Measurements from ENCODE around the gene EYA3.

Gene EYA3

DNA sequence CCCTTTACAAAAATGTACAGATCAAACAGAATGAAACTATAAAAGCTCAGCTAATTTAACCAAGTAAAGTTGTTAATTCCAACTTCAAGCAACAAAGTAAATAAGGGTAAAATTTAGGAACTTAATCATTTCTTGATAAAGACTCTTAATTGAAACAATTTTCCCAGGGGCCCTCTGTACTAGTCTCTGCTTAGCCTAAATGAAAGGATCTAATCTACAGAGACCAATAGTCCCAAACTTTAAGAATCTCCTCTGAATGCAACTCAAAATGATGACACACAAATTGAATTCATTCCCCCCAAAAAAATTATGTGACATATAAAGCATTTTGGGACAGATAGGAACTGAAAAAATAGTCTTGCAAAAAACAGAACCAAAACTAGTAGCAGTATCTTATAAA lies 16.6 kb downstream of the EYA3 start:
- H3K27me3 ChIP-seq (ENCODE audit: insufficient read depth, low read length, poor library complexity): no peaks in the 10 kb centered on the region
- DNase-seq: no peak
- H2AK5ac ChIP-seq (ENCODE audit: low read length): no peak overlapping the region
- H3K36me3 ChIP-seq (ENCODE audit: control insufficient read depth, insufficient read depth, low read length): no peaks in the 10 kb centered on the region
- no peak overlapping the region for H3K56ac ChIP-seq (ENCODE audit: low read length)
- H3K79me1 ChIP-seq (ENCODE audit: low read length): peaks cover 6% of the 10 kb centered on the region
- H3K4me3 ChIP-seq (ENCODE audit: low read length): no peak overlapping the region
- no peaks in the 10 kb centered on the region for H3K4me1 ChIP-seq (ENCODE audit: control insufficient read depth, low read depth, low read length)
- no peak overlapping the region for H4K5ac ChIP-seq (ENCODE audit: low read length)
- no peak overlapping the region for H4K8ac ChIP-seq (ENCODE audit: low read depth, low read length)
- no peak overlapping the region for H3K4me2 ChIP-seq (ENCODE audit: low read length)
- H3K23ac ChIP-seq (ENCODE audit: low read length): no peak overlapping the region
- no peak overlapping the region for H2BK5ac ChIP-seq (ENCODE audit: low read length)
- H2BK120ac ChIP-seq (ENCODE audit: low read depth, low read length): no peak overlapping the region
- H3K27ac ChIP-seq (ENCODE audit: low read depth, low read length): no peak overlapping the region
- H3K18ac ChIP-seq (ENCODE audit: low read length): no peak overlapping the region
- no peak overlapping the region for H3K4ac ChIP-seq (ENCODE audit: low read depth, low read length)
- H2BK15ac ChIP-seq (replicated peaks; ENCODE audit: low read depth): no peak overlapping the region
- H3K79me2 ChIP-seq (ENCODE audit: control insufficient read depth, insufficient read depth, low read length): peaks cover 2% of the 10 kb centered on the region
- no peak overlapping the region for H3K9ac ChIP-seq (ENCODE audit: low read length)

DNA sequence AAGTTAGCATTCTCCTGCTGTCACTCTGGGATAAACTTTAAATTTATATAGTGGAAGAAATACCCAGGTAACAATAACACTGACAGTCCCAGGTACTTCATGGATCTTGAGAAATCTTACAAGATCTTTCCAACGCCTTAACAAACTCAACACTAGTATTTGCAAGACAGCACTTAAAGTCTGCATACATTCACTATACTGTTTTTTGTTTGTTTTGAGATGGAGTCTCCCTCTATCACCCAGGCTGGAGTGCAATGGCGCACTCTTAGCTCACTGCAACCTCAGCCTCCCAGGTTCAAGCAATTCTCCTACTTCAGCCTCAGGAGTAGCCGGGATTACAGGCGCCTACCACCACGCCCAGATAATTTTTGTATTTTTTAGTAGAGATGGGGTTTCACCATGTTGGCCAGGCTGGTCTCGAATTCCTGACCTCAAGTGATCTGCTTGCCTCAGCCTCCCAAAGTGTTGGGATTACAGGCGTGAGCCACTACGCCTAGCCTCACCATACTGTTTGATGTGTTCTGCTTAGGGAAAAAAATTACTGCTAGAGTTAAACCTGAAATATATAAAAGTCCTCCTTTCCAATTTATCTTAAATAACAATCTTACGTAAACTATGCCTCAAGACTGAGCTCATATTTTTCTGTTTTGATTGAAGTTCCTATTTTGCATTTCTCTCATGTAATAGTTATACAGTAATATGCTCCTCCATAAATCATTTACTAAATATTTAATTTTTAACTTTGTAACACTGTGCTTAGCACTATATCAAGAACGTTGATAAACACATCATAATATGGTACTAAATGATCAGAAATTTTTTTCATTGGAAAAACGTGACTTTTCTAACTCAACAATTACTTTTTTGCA lies 17.5 kb downstream of the EYA3 start:
- H3K27me3 ChIP-seq (ENCODE audit: insufficient read depth, low read length, poor library complexity): no peaks in the 10 kb centered on the region
- no peak overlapping the region for H3K4me3 ChIP-seq (ENCODE audit: low read length)
- no peak overlapping the region for H4K8ac ChIP-seq (ENCODE audit: low read depth, low read length)
- no peak overlapping the region for H2BK120ac ChIP-seq (ENCODE audit: low read depth, low read length)
- no peak for DNase-seq
- no peak overlapping the region for H3K23ac ChIP-seq (ENCODE audit: low read length)
- peaks cover 2% of the 10 kb centered on the region for H3K79me2 ChIP-seq (ENCODE audit: control insufficient read depth, insufficient read depth, low read length)
- no peak overlapping the region for H3K56ac ChIP-seq (ENCODE audit: low read length)
- H2BK5ac ChIP-seq (ENCODE audit: low read length): no peak overlapping the region
- H3K27ac ChIP-seq (ENCODE audit: low read depth, low read length): no peak overlapping the region
- no peaks in the 10 kb centered on the region for H3K36me3 ChIP-seq (ENCODE audit: control insufficient read depth, insufficient read depth, low read length)
- no peak overlapping the region for H3K4me2 ChIP-seq (ENCODE audit: low read length)
- no peak overlapping the region for H2BK15ac ChIP-seq (replicated peaks; ENCODE audit: low read depth)
- H3K4me1 ChIP-seq (ENCODE audit: control insufficient read depth, low read depth, low read length): no peaks in the 10 kb centered on the region
- H3K18ac ChIP-seq (ENCODE audit: low read length): no peak overlapping the region
- peaks cover 6% of the 10 kb centered on the region for H3K79me1 ChIP-seq (ENCODE audit: low read length)
- H3K4ac ChIP-seq (ENCODE audit: low read depth, low read length): no peak overlapping the region
- 100% methylated on average over 1 of the region's 11 CpGs for WGBS (ENCODE audit: extremely low coverage, insufficient coverage, low lambda C conversion rate)
- no peak overlapping the region for H2AK5ac ChIP-seq (ENCODE audit: low read length)
- no peak overlapping the region for H3K9ac ChIP-seq (ENCODE audit: low read length)
- H4K5ac ChIP-seq (ENCODE audit: low read length): no peak overlapping the region

DNA sequence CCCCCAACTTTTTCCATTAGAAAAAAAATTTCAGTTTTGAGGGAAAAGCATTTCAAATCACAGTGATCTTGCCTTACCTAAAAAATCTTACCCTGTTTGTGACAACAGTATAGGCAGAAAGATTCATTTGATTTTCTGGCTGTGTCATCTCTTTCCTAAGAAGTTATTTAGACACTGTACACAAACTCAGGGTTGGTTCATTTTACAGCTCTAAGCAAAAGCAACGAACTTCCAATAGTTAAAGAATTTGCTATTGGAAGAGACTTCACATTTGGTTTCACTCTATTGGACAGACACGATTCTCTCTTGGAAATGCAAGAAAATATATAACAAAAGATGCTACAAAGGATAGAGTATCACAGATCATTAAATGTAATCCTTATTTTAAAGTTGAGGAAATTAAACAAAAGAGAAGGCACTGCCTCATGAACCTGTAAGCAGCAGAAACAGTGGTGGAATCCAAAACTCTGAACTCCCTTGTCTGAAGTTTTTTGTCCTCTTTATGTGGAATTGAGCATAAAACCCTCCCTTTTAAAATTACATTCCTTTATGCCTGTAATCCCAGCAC lies 20.8 kb downstream of the EYA3 start:
- H3K4ac ChIP-seq (ENCODE audit: low read depth, low read length): no peak overlapping the region
- no peak overlapping the region for H2BK5ac ChIP-seq (ENCODE audit: low read length)
- no peak overlapping the region for H3K18ac ChIP-seq (ENCODE audit: low read length)
- no peak for DNase-seq
- no CpG with 5 or more reads among the region's 2 CpGs for WGBS (ENCODE audit: extremely low coverage, insufficient coverage, low lambda C conversion rate)
- H4K8ac ChIP-seq (ENCODE audit: low read depth, low read length): no peak overlapping the region
- no peak overlapping the region for H2BK15ac ChIP-seq (replicated peaks; ENCODE audit: low read depth)
- H4K5ac ChIP-seq (ENCODE audit: low read length): no peak overlapping the region
- no peak overlapping the region for H3K56ac ChIP-seq (ENCODE audit: low read length)
- H3K27me3 ChIP-seq (ENCODE audit: insufficient read depth, low read length, poor library complexity): no peaks in the 10 kb centered on the region
- H3K23ac ChIP-seq (ENCODE audit: low read length): no peak overlapping the region
- no peak overlapping the region for H3K4me3 ChIP-seq (ENCODE audit: low read length)
- no peak overlapping the region for H3K9ac ChIP-seq (ENCODE audit: low read length)
- no peak overlapping the region for H3K27ac ChIP-seq (ENCODE audit: low read depth, low read length)
- H3K4me2 ChIP-seq (ENCODE audit: low read length): no peak overlapping the region
- H3K79me1 ChIP-seq (ENCODE audit: low read length): peaks cover 2% of the 10 kb centered on the region
- H3K79me2 ChIP-seq (ENCODE audit: control insufficient read depth, insufficient read depth, low read length): peaks cover 2% of the 10 kb centered on the region
- H3K36me3 ChIP-seq (ENCODE audit: control insufficient read depth, insufficient read depth, low read length): no peaks in the 10 kb centered on the region
- no peak overlapping the region for H2AK5ac ChIP-seq (ENCODE audit: low read length)
- no peaks in the 10 kb centered on the region for H3K4me1 ChIP-seq (ENCODE audit: control insufficient read depth, low read depth, low read length)
- no peak overlapping the region for H2BK120ac ChIP-seq (ENCODE audit: low read depth, low read length)

DNA sequence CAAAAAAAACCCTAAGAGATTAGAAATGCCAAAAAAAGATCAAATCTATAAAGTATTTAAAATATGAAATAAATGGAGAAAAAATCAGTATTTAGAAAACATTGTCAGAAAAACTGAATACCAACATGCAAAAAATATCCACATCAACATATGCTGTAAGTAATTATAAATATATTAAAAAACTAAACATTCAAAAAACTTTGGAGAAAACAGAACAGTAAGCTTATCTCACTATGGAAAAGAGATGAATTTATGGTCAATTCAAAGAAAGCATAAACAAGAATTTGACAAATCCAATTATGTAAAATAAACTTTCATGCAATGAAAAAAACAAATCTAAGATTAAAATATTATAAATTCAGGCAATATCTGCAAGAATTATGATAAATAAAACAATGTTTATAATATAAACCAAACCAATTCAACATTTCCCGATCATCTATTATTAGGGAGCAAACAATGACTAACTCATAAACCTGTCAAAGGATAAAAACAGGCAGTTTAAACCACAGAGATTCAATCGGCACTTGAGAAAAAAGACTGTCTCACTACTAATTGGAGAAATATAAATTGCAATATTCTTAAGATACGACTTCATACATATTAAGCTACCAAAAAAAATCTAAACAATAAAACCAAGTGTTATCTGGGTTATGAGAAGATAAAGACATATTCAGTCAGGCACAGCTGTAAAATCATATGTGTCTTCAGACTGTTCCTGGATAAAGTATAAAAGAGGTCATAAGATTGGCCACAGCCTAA lies 21.8 kb downstream of the EYA3 start:
- H3K4me1 ChIP-seq (ENCODE audit: control insufficient read depth, low read depth, low read length): no peaks in the 10 kb centered on the region
- no peak overlapping the region for H2BK15ac ChIP-seq (replicated peaks; ENCODE audit: low read depth)
- no peak overlapping the region for H3K27ac ChIP-seq (ENCODE audit: low read depth, low read length)
- no peak overlapping the region for H3K9ac ChIP-seq (ENCODE audit: low read length)
- H2AK5ac ChIP-seq (ENCODE audit: low read length): no peak overlapping the region
- 100% methylated on average over 1 of the region's 3 CpGs for WGBS (ENCODE audit: extremely low coverage, insufficient coverage, low lambda C conversion rate)
- no peak overlapping the region for H3K4ac ChIP-seq (ENCODE audit: low read depth, low read length)
- H3K27me3 ChIP-seq (ENCODE audit: insufficient read depth, low read length, poor library complexity): no peaks in the 10 kb centered on the region
- no peak overlapping the region for H4K8ac ChIP-seq (ENCODE audit: low read depth, low read length)
- H3K18ac ChIP-seq (ENCODE audit: low read length): no peak overlapping the region
- H3K79me2 ChIP-seq (ENCODE audit: control insufficient read depth, insufficient read depth, low read length): peaks cover 2% of the 10 kb centered on the region
- H3K36me3 ChIP-seq (ENCODE audit: control insufficient read depth, insufficient read depth, low read length): no peaks in the 10 kb centered on the region
- no peak overlapping the region for H3K4me3 ChIP-seq (ENCODE audit: low read length)
- no peak overlapping the region for H3K56ac ChIP-seq (ENCODE audit: low read length)
- no peak overlapping the region for H4K5ac ChIP-seq (ENCODE audit: low read length)
- no peak overlapping the region for H3K4me2 ChIP-seq (ENCODE audit: low read length)
- H3K23ac ChIP-seq (ENCODE audit: low read length): no peak overlapping the region
- H3K79me1 ChIP-seq (ENCODE audit: low read length): no peaks in the 10 kb centered on the region
- no peak overlapping the region for H2BK120ac ChIP-seq (ENCODE audit: low read depth, low read length)
- no peak overlapping the region for H2BK5ac ChIP-seq (ENCODE audit: low read length)
- DNase-seq: no peak

DNA sequence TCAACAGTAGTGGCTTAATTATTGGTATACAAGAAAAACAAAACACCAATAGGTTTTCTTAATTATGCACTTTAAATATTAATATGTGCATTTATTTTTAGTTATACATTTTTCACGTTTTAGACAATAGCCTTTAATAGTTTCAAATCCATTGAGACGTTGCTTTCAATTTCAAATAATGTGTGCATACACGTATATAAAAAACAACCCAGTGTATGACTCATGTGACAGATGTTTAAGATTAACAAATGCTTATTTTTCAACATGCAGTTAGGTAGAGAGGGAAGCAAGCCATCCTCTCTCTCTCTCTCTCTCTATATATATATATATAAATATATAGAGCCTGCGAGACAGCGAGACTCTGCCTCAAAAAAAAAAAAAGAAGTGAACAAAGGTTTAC lies 24.3 kb downstream of the EYA3 start:
- no peak overlapping the region for H3K56ac ChIP-seq (ENCODE audit: low read length)
- no peak overlapping the region for H2BK5ac ChIP-seq (ENCODE audit: low read length)
- H3K36me3 ChIP-seq (ENCODE audit: control insufficient read depth, insufficient read depth, low read length): no peaks in the 10 kb centered on the region
- no peak overlapping the region for H3K9ac ChIP-seq (ENCODE audit: low read length)
- no peak overlapping the region for H4K8ac ChIP-seq (ENCODE audit: low read depth, low read length)
- H3K79me1 ChIP-seq (ENCODE audit: low read length): no peaks in the 10 kb centered on the region
- no peaks in the 10 kb centered on the region for H3K27me3 ChIP-seq (ENCODE audit: insufficient read depth, low read length, poor library complexity)
- no peak overlapping the region for H3K4ac ChIP-seq (ENCODE audit: low read depth, low read length)
- H3K18ac ChIP-seq (ENCODE audit: low read length): no peak overlapping the region
- DNase-seq: no peak
- H3K4me1 ChIP-seq (ENCODE audit: control insufficient read depth, low read depth, low read length): no peaks in the 10 kb centered on the region
- H4K5ac ChIP-seq (ENCODE audit: low read length): no peak overlapping the region
- H3K4me3 ChIP-seq (ENCODE audit: low read length): no peak overlapping the region
- H2BK120ac ChIP-seq (ENCODE audit: low read depth, low read length): no peak overlapping the region
- no peak overlapping the region for H3K27ac ChIP-seq (ENCODE audit: low read depth, low read length)
- H3K23ac ChIP-seq (ENCODE audit: low read length): no peak overlapping the region
- no peak overlapping the region for H2AK5ac ChIP-seq (ENCODE audit: low read length)
- no peak overlapping the region for H2BK15ac ChIP-seq (replicated peaks; ENCODE audit: low read depth)
- no peaks in the 10 kb centered on the region for H3K79me2 ChIP-seq (ENCODE audit: control insufficient read depth, insufficient read depth, low read length)
- WGBS (ENCODE audit: extremely low coverage, insufficient coverage, low lambda C conversion rate): no CpG with 5 or more reads among the region's 5 CpGs
- no peak overlapping the region for H3K4me2 ChIP-seq (ENCODE audit: low read length)
